HuH-7.5 (cell line): ENCODE data around the gene TMEM178A.
"Not testable (repeated sequence)": the region's sequence is repeated elsewhere in the genome, so short reads cannot be mapped to it uniquely, and the experiment has no call there.

Experiments used
- DNase-seq: peaks from one replicate; pipeline ENCODE4 v3.0.0; 2011; ENCODE audit warnings: low spot score

Gene TMEM178A

DNA sequence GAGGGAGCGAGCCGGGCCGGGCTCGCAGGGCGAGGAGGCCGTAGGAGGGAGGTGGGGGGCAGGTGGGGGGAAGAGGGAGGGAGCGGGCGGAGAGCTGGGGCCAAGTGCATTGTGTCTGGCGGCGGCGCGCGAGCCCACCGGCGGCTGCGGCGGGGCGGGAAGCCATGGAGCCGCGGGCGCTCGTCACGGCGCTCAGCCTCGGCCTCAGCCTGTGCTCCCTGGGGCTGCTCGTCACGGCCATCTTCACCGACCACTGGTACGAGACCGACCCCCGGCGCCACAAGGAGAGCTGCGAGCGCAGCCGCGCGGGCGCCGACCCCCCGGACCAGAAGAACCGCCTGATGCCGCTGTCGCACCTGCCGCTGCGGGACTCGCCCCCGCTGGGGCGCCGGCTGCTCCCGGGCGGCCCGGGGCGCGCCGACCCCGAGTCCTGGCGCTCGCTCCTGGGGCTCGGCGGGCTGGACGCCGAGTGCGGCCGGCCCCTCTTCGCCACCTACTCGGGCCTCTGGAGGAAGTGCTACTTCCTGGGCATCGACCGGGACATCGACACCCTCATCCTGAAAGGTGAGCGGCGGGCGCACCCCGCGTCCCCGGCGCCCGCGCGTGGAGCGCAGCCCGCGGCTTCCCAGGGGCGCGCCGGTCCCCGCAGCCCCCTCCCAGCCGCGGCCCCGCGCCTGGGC lies at the start of gene TMEM178A:
Gene TMEM178A, plus strand, starts transcription at position 107 of the 680 bp plus-strand sequence. Its CDS starts 58 bp downstream, at position 165.
- peak; percentile 23 for DNase-seq

DNA sequence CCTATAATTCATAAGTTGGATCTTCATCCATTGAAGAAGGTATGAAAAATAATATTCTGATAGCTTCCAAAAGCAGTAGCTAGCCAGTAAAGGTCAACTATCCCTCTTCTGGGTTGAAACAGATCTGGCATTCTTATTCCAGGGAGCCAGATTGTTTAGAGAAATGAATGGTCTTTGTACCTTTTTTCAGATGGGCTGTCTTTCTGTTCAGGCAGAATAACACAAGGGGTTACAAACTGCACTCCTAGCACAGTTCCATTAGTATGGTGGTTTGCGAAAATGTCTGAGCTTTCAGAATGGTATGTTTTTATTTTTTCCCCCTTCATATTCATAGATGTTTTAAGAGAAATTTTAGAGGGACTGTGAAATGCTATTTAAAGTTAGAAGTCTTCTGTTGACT lies 47.5 kb upstream of the TMEM178A start:
- no peak for DNase-seq

DNA sequence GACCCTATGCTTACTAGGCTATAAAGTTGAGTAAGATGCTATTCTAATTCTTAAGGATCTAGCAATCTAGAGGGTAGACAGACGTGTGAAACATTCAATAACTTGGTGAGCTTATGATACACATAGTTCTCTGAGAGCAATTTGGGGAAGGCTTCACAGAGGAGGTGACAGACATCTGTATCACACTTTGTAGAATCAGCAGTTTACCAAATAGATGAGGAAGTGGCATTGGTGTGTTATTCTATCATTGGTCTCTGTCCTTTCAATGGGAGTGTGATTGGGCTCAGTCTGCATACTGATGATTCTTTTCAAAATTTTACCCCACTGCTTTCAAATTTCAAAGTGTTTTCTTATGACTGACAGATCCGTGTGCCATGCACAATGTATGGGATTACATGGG lies 47.0 kb upstream of the TMEM178A start:
- no peak for DNase-seq

DNA sequence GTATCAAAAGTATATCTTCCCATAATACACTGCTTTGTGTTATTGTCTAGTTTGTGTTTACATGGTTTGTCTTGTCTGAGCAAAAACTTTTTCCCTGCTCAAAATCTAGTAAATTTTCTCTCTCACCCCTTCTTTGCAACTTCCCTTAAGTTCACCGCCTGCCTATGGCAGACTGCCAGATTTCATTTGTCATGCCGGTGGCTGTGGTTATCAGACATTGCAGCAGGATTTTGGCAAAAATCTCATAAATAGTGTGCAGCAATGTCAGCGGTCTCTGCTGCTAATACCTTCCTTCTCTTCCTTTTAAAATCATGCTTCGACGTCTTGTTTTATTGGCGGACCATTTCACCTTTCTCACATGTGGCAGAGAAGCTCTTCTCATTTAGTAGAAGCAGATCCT lies 45.6 kb upstream of the TMEM178A start:
- no peak for DNase-seq

DNA sequence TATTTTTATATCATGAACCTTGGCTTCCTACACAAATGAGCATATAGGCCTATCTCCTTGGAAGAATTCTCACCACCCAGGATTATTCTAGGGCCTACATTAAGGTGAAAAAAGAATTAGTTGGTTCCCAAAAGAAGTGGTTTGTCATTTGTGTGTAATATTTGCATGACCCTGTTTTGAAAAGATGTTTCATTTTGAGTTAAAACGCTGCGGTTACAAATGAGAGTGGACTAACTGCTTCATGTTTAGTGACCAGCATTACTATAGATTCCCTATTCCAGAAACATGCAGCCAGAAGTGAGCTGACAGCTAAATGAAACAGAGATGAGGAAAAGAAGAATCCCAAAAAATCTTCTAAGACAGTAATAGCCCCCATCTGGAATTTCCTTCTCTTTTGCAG lies 44.1 kb upstream of the TMEM178A start:
- DNase-seq = no peak

DNA sequence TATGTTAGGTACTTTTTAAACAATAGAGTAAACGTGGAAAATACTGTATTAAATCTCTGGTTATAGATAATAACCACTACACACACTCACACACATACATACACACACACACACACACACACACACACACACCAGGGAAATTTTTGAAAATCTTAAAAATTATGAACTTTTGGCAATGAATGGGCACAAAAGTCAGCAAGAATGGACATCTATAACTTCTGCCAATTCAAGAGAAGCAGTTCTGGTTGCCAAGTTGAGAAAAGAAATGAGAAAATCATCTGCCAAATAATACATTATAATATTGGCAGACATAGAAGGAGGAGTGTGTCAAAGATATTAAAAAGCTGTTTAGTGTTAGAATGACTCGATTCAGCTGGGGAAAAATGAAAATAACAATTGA lies 42.9 kb upstream of the TMEM178A start:
- DNase-seq = no peak

DNA sequence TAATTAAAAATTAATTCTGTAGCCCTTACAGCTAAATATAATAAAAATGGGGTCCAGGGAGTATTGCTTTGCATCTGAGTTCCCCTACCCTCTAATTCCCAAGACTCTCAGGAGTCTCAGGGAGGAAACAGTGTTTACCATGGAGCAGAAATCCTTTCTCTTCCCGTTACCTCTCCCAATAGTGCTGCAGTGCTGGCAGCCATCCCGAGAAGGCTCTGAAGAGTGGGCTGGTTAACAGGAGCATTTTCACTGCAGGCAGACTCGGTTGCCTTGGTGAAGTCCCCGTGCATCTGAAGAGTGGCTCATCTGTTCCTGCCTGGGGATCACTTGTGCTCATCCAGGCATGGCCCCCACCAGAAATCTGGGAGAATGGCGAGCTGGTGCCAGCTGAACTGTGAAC lies 41.8 kb upstream of the TMEM178A start:
- no peak for DNase-seq

DNA sequence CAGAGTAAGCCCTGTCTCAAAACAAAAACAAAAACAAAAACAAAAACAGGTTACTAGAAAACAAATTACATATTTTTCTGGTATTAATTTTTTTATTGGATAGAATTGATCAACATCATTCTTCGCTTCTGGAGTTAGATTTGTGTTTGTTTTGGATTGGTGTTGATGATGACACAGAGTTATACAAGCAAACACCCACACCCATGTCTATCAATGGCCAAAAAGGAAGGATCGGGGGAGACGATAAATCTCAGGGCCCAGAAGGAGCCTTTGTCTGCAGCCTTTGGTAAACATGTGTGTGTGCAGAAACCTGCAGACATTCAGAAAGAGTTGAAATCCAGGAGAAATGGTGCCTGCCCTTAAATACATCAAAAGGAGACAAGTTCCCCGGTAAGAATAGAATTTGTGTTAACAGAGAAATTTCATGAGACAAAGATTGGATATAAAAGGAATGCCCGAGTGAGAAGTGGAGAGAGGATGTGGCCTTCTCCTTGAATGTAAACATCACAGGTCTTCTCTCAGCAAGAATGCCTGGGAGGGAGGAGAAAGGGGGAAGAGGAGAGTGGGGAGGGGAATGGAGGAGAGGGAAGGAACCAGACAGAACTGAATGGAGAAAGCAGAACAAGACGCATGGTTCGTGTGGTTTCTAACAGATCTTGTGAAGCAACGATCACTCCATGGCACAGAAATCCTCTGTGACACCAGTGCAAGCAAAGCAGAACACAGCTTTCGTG lies 40.4 kb upstream of the TMEM178A start:
- DNase-seq = no peak

DNA sequence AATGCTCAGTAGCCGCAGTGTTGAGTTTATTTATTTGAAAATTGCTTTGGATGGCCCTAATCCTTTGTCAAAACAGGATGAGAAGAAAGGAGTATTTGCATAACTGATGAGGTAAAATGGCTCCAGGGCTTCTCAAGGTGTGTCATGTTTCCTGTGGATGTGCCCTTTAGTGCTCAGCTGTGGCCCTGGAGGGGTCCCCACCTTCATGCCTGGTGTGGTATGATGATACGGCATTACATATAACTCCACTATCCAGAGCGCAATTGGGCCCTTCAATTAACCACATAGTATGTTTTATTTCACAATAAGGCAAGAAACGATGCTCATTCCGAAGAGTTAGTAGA lies 39.8 kb upstream of the TMEM178A start:
- DNase-seq = no peak

DNA sequence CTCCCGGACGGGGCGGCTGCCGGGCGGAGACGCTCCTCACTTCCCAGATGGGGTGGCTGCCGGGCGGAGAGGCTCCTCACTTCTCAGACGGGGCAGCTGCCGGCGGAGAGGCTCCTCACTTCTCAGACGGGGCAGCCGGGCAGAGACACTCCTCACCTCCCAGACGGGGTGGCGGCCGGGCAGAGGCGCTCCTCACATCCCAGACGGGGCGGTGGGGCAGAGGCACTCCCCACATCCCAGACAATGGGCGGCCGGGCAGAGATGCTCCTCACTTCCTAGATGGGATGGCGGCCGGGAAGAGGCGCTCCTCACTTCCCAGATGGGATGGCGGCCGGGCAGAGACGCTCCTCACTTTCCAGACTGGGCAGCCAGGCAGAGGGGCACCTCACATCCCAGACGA lies 37.4 kb upstream of the TMEM178A start:
- not testable (repeated sequence) for DNase-seq

DNA sequence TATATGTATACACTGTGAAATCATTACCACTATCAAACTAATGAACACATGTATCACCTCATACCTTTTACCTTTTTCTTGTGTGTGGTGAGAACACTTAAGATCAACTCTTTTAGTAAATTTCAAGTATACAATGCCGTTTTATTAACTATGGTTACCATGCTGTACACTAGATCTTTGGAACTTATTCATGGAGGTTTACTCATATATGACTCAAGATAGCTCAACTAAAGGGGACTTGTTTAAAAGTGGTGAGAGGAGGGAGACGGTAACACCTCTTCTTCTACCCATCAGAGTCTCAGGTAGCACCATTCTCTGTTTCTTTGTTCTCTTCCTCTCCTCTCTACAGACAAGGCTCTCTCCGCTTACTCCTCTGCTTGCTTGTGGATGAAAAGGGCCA lies 36.1 kb upstream of the TMEM178A start:
- DNase-seq = no peak

DNA sequence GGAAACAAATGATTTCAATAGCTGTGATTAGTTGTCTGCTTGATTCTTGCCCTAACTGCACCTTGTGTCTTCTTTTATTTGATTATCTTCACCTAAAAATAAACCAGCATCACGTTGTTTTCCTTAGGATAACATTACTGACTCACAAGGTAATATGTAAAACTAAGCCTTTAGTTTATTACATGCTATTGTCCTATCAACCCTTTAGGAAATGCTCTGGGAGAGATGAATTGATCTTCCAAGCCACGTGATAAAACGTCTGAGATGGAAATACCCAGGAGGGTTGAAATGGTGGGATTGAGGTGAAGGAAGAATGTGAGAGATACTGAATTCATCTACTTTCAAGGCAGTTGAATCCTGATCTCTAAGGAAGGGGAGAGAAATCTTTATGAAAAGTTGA lies 34.5 kb upstream of the TMEM178A start:
- DNase-seq = no peak

DNA sequence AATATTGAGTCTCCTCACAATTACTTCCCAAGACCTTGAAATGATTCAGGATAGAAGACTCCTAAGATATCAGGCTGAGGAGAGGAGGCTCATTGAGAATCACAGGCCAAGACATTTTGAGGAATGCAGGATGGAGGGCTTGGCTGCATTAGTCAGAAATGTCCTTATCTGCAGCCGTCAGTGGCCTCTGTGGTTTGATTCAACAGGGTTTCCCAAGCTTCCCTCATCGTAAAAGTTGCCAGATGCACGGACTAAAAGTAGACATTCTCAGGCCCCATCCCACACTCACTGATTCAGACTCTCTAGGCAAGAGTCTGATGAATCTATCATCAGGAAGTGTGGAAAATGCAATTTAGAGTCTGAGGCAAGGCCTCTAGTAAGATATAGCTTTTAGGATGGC lies 34.0 kb upstream of the TMEM178A start:
- DNase-seq = no peak

DNA sequence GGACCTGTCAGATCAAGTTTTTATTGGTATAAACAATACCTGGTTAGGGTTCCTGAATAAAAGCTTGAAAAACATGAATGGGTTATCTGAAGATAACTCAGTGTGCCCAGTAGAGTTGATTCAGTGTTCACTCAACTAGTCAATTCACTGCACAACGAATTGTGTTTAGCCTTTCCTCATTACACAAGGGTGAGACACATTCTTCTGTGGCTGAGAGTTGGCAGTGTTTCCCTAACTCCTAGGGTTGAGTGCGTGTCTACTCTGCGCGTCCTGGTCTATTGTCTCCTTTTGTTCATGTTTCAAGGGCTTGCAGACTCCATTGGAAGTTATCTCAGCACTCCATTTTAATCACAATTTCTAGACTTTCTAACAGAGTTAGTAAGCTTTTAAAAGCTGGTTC lies 32.8 kb upstream of the TMEM178A start:
- no peak for DNase-seq

DNA sequence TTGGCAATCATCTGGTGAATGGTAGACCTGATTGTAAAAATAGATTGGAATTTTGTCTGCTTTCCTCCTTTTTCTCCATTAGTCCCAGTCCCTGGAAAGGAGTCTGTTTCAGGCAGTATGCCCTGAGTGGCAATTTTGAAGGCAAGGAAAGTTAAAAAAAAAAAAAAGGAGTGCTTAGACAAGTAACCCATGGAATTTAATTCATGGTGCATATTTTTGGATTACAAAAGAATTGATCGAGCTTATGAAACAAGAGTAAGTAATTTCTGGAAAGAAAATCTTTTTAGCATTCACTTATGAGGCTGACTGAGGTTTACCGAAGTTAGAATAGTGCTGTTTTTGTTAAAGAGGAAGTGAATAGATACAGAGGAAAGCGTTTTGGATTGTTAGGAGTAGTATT lies 29.4 kb upstream of the TMEM178A start:
- no peak for DNase-seq

DNA sequence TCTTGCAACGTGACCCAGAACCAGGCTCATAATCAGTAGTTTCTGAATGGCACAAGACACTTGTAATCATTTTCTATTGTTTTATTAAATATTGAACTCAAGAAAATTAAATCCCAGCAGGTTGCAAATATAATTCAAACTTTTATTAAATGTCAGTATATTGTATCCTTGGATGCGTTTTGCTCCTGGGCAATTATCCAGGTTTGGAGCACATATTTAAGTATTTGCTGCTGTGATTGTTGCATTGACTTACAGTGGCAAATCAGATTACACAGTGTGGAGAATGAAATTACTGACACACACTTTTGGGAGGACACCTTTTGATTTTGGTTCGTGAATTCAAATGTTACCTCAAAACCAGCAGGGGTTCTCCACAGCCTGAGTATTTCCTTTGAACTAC lies 27.1 kb upstream of the TMEM178A start:
- DNase-seq = no peak

DNA sequence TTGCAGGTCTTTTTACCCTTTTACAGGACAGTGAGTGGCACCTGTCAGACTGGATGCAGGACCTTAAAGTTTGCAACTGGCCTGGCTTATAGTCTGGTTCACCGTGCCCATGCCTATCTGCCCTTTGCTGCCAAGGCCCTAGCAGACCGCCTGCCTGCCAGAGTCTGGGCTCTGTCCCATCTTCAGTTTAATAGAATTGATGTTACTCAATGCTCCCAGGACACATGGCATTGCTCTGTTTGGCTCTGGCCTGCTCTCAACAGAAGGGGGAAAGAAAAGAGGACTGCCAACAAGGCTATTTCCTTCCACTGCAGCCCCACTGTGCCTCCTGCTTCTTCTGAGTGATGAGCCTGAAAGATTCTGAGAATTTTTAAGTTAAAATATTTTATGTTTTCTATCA lies 25.6 kb upstream of the TMEM178A start:
- DNase-seq = no peak

DNA sequence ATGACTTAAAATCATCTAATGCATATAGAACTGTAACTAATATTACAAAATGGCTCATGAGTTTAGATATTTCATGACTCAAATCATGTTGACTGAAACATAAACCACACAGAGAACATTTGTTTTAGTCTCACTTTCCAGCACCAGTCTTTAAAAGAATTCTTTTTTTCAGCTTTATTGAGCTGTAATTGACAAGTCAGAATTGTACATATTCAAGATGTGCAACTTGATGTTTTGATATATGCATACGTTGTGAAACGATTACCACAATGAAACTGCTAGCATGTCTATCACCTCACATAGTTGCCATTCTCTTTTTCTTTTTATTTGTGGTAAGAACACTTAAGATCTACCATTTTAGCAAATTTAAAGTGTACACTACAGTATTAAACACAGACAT lies 25.0 kb upstream of the TMEM178A start:
- no peak for DNase-seq

DNA sequence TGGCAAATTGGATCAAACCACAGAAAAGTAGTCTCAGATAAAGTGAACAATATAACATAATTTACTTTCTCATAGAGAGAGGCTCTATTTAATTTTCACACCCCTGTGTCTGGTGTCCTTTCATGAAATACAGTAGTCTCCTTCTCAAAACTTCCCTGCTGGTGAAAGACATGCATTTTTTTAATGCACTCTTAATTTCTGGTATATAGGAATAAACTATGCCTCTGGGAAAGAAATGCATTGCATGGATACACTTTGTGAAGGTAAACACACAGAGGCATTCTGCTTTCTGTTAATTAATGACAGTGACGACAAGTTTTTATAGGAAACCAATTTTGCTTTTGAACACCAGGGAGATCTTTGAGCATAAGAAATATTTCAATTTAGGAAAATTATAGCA lies 24.1 kb upstream of the TMEM178A start:
- no peak for DNase-seq

DNA sequence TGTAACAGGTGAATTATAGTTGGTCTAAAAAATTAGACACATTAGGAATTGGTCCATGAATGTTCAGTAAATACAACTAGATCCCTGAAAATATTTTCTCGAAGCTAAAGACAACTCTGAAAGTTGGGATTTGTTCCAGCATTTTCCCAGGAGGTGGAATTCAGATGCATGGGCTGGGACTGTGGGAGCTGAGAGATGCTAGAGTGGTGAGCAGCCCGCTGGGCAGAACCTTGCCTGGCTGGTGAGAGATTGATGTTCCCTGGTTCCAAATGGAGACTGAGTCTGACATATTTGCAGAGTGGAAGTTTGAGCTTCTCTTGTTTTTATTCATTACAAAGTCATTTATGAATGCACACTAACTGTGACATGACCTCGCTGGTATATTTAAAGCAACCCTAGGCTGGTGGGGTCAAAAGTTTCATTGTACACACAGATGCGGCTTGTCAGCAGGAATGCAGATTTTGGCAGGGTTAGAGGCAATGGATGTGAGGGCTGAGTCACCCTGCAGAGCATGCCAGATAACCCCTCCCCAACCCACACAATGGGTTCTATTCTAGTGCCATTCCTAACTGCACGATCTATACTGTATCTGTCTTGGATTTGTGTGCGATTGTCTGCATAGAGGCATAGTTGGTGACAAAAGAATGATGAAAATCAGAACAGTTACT lies 23.5 kb upstream of the TMEM178A start:
- no peak for DNase-seq

DNA sequence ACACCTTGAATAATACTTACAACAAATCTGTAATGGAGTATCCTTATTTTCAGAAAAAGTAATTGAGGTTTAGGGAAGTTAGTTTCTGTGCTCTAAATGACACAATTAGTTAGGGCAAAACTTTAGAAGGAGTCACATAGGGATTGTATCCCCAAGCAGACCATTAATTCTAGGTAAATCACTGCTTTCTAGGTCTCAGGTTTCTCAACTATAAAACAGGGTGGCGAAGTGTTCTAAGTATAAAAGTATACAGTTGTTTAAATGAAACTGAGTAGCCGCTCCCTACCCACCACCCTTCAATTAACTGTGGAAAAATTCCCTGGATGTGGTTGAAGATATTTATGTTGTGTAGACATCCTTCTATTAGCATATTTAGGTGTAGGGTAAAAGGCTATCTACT lies 19.9 kb upstream of the TMEM178A start:
- DNase-seq = no peak

DNA sequence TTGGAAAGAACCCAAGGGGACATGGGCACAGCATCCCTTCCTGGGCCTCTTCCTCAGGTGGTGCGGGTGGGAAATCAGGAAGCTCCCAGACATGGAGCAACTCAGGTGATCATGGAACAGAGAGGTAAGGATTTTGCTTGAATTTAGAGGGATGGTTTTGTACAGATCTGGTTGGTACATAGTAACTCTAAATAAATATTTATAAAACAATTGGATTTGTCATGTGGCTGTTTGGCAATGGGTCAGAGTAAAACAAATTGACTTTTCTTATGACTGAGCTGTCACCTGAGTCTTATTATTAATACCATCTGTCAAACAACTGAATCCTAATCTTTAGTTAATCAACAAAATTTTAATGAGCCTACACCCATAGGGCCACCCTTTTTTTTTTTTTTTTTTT lies 19.4 kb upstream of the TMEM178A start:
- DNase-seq = no peak

DNA sequence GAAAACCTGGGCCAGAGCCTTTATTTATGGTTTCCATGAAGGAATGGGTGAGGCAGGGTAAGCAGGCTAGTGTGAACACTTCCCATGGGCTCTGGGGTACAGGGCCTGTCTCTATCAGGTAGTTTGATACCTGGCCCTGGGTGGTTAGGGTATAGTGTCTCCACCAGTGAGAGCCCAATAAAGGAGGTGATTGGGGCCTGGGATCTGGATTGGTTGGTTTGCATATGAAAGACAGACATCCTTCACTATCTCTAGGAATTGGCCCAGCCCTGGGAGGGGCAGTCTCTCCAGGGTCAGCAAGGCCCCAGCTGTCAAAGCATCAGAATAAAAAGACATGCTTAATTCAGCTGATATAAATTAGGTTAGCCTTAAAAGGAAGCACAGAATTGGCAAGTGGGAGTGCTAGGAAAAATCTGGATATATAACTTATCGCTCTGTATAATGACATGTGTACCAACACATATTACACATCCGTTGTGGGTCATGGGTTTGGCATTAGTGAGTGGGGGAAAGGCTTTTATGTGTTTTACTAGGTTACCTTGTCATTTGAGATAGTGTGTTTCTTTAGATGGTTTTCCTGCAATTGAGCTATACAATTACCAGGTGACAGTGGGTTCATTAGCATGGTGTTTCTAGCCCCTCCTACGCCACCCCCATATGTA lies 18.5 kb upstream of the TMEM178A start:
- no peak for DNase-seq
